K562 (cell line): ENCODE measurements around the gene EPO. TPM values are rescaled to one million over a fixed set of nuclear protein-coding genes. Genes with fewer than 3 reads are reported as not detected.

Experiments
- CBX2 ChIP-seq: fragments of 200-600 bp; sonication (generic); IDR thresholded peaks from one replicate; pipeline ENCODE4 v1.6.1; 2012; ENCODE audit warnings: mild to moderate bottlenecking, low read length, inconsistent platforms; ENCODE audit not compliant: insufficient read depth, poor library complexity, severe bottlenecking
- EZH2 ChIP-seq: IDR thresholded peaks from 2 replicates; pipeline ENCODE4 v1.6.1; 2012; ENCODE audit warnings: low read depth, mild to moderate bottlenecking, inconsistent platforms, low read length, borderline replicate concordance
- FOXM1 ChIP-seq, 2 experiments: fragments of 450-650 bp in 1 of 2; sonication (generic) in 1 of 2; formaldehyde crosslinking in 1 of 2; IDR thresholded peaks; 2 replicates each; pipeline versions ENCODE4 v1.6.1 to v1.9.0; 2017 to 2022; ENCODE audit warnings: low read depth in 2 of 2, mild to moderate bottlenecking in 2 of 2, missing genetic modification reagents in 1 of 2, moderate library complexity in 1 of 2
- HDGF ChIP-seq: fragments of 450-650 bp; IDR thresholded peaks from 2 replicates; pipeline ENCODE4 v1.6.1; 2016
- KAT2B ChIP-seq: IDR thresholded peaks from one replicate; pipeline ENCODE4 v1.6.1; 2012; ENCODE audit warnings: low read depth, mild to moderate bottlenecking, control low read depth, inconsistent platforms, low read length, moderate library complexity
- KDM5B ChIP-seq: fragments of 200-600 bp; sonication (generic); IDR thresholded peaks from 2 replicates; pipeline ENCODE4 v1.6.1; 2012; ENCODE audit warnings: low read depth, mild to moderate bottlenecking, moderate library complexity, low read length, control low read depth, inconsistent platforms; ENCODE audit not compliant: insufficient replicate concordance
- KHSRP ChIP-seq: fragments of 450-650 bp; IDR thresholded peaks from 2 replicates; pipeline ENCODE4 v1.6.1; 2017
- MBD2 ChIP-seq: sonication (generic); IDR thresholded peaks from 2 replicates; pipeline ENCODE4 v1.6.1; 2016; ENCODE audit warnings: low read depth, borderline replicate concordance
- NRF1 ChIP-seq, 2 experiments: fragments of 450-650 bp; IDR thresholded peaks in 1 of 2; conservative IDR thresholded peaks in 1 of 2; 2 replicates each; pipeline ENCODE4 v1.6.1; 2014; ENCODE audit warnings: mild to moderate bottlenecking in 2 of 2
- PHF8 ChIP-seq: fragments of 200-600 bp; sonication (generic); IDR thresholded peaks from 2 replicates; pipeline ENCODE4 v1.6.1; 2012; ENCODE audit warnings: mixed run types, mild to moderate bottlenecking, inconsistent platforms, low read length, moderate library complexity, borderline replicate concordance
- PTTG1 ChIP-seq: fragments of 450-650 bp; IDR thresholded peaks from 2 replicates; pipeline ENCODE4 v1.6.1; 2016; ENCODE audit warnings: low read depth, mild to moderate bottlenecking, missing genetic modification characterization, missing compliant biosample characterization
- RFX5 ChIP-seq: IDR thresholded peaks from 2 replicates; pipeline ENCODE4 v1.6.1; 2011; ENCODE audit warnings: low read depth, mild to moderate bottlenecking, improper control_type of control experiment, low read length
- TAF7 ChIP-seq: fragments of 450-650 bp; IDR thresholded peaks from 2 replicates; pipeline ENCODE4 v1.6.1; 2016; ENCODE audit warnings: missing genetic modification characterization, missing compliant biosample characterization
- TSC22D4 ChIP-seq: fragments of 450-650 bp; IDR thresholded peaks from 2 replicates; pipeline ENCODE4 v1.6.1; 2016; ENCODE audit warnings: missing genetic modification characterization, missing biosample characterization, control low read depth
- ZBTB1 ChIP-seq: sonication (generic); formaldehyde crosslinking; IDR thresholded peaks from 2 replicates; pipeline ENCODE4 v1.8.1; 2023; ENCODE audit warnings: missing genetic modification reagents, low read depth, mild to moderate bottlenecking, borderline replicate concordance
- ZNF354B ChIP-seq: fragments of 250-450 bp; sonication (Bioruptor Pico); IDR thresholded peaks from 2 replicates; pipeline ENCODE4 v1.4.0; 2020
- ZNF696 ChIP-seq: fragments of 250-450 bp; sonication (Bioruptor Pico); conservative IDR thresholded peaks from 2 replicates; pipeline ENCODE4 v1.4.0; 2020; ENCODE audit warnings: mild to moderate bottlenecking, moderate library complexity
- ZNF780A ChIP-seq: fragments of 250-450 bp; sonication (Bioruptor Pico); IDR thresholded peaks from 2 replicates; pipeline ENCODE4 v1.5.0; 2021; ENCODE audit warnings: mild to moderate bottlenecking
- polyA plus RNA-seq, 8 experiments: library from polyadenylated mRNA; depleted of rRNA in 4 of 8; stranded (reverse) in 5 of 8; unstranded in 3 of 8; fragments of >200 nt; fragmentation: Nextera tagmentation in 2 of 8; fragmentation: Illumina TruSeq in 1 of 8; extraction: Ambion mirVana in 2 of 8; extraction: Trizol in 1 of 8; gene quantifications; 2 replicates each; pipeline versions ENCODE4 v1.2.1 to v1.2.3, GENCODE V29; 2011 to 2014; ENCODE audit warnings: inconsistent platforms in 1 of 8, missing spikeins in 1 of 8
- total RNA-seq, 7 experiments: library from RNA; depleted of rRNA in 6 of 7; stranded (reverse); fragments of >200 nt in 6 of 7; fragmentation: Illumina TruSeq in 2 of 7; extraction: Trizol in 2 of 7; gene quantifications; 2 replicates each; pipeline versions ENCODE4 v1.2.1 to v1.2.3, GENCODE V29; 2011 to 2021; ENCODE audit warnings: low replicate concordance in 1 of 7
- TF ChIP-seq, protein P1 (sequence below): fragments of 250-450 bp; sonication (Bioruptor Pico); IDR thresholded peaks from 2 replicates; pipeline ENCODE4 v1.5.0; 2021; ENCODE audit warnings: mild to moderate bottlenecking, moderate library complexity
- TF ChIP-seq, protein P2 (sequence below): sonication (generic); formaldehyde crosslinking; IDR thresholded peaks from 2 replicates; pipeline ENCODE4 v1.8.0; 2022; ENCODE audit warnings: mild to moderate bottlenecking, missing genetic modification reagents
- TF ChIP-seq, protein P3 (sequence below): IDR thresholded peaks from 2 replicates; pipeline ENCODE4 v1.6.1; 2014; ENCODE audit warnings: antibody characterized with exemption

EPO gene
- total and polyA plus RNA-seq, 9 of the 15 experiments (the other 6 are each of a cell fraction or from before 2014, with no cell fraction given), result 0.06 to 0.41 (median 0.07) TPM; not detected in 6

- no peak for TF ChIP-seq MBD2
- no peak for TF ChIP-seq ZNF354B (CRISPR knock-in tag)
- TF ChIP-seq PHF8, result peak; percentile 64; the same call in 1 of the 2 replicates
- TF ChIP-seq, protein P1, sequence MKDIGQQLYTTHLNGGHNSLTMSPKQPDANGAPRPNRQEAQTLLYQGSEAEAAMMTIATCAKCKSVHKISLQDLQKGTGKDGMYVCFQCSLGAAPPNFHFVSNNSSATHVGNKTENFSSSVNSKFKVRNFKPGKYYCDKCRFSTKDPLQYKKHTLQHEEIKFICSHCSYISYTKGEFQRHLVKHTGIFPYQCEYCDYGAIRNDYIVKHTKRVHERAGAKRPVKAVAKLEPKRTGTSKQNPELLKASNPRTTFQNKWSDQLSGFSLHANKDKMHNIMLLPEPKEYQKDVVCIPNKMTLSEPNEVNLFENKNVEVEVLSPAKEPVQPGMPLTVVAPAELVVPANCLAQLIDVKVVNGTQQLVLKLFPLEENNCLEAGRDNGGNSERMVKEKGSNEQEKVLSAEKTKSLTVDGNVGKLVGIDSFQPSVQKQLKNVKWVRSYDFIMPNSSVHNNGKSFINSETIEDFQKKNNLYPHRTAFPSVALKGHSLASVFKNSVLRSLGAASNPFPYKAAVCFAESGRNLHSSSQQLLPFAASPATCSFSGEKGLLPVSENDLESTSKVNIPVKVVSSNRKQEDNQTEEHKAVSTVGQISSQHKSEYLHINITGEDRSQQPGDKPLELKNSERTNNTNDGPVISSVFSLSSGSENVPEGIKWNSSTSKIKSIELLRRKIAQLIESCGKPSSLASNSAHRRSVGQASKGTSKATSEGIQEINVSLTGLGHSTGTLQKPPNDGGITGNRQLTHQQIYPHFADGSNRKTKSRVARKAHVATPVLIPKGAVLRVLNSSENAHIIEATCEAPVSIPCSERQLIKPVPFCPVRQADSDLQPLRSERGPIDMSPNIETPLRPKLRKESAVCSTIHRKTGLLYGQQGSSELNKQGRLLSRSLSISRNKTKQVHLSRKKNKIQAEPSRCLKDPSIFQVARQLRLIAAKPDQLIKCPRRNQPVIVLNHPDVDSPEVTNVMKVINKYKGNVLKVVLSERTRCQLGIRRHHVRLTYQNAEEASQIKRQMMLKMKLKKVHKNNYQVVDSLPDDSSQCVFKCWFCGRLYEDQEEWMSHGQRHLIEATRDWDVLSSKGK (CRISPR knock-in tag), result no peak
- no peak for TF ChIP-seq NRF1 (conservative IDR thresholded peaks at IDR 0.05 in 1 of 2, IDR thresholded peaks at IDR 0.05 in 1 of 2)
- TF ChIP-seq TSC22D4 (tag), result no peak
- TF ChIP-seq KHSRP, result no peak
- no peak for TF ChIP-seq ZNF780A (CRISPR knock-in tag)
- TF ChIP-seq, protein P2, sequence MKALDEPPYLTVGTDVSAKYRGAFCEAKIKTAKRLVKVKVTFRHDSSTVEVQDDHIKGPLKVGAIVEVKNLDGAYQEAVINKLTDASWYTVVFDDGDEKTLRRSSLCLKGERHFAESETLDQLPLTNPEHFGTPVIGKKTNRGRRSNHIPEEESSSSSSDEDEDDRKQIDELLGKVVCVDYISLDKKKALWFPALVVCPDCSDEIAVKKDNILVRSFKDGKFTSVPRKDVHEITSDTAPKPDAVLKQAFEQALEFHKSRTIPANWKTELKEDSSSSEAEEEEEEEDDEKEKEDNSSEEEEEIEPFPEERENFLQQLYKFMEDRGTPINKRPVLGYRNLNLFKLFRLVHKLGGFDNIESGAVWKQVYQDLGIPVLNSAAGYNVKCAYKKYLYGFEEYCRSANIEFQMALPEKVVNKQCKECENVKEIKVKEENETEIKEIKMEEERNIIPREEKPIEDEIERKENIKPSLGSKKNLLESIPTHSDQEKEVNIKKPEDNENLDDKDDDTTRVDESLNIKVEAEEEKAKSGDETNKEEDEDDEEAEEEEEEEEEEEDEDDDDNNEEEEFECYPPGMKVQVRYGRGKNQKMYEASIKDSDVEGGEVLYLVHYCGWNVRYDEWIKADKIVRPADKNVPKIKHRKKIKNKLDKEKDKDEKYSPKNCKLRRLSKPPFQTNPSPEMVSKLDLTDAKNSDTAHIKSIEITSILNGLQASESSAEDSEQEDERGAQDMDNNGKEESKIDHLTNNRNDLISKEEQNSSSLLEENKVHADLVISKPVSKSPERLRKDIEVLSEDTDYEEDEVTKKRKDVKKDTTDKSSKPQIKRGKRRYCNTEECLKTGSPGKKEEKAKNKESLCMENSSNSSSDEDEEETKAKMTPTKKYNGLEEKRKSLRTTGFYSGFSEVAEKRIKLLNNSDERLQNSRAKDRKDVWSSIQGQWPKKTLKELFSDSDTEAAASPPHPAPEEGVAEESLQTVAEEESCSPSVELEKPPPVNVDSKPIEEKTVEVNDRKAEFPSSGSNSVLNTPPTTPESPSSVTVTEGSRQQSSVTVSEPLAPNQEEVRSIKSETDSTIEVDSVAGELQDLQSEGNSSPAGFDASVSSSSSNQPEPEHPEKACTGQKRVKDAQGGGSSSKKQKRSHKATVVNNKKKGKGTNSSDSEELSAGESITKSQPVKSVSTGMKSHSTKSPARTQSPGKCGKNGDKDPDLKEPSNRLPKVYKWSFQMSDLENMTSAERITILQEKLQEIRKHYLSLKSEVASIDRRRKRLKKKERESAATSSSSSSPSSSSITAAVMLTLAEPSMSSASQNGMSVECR, result peak; percentile 5
- no peak for TF ChIP-seq KAT2B
- no peak for TF ChIP-seq TAF7
- no peak for TF ChIP-seq KDM5B
- TF ChIP-seq EZH2, result no peak
- no peak for TF ChIP-seq HDGF
- no peak for TF ChIP-seq ZNF696 (CRISPR knock-in tag)
- TF ChIP-seq FOXM1 (IDR thresholded peaks at IDR 0.05; ENCODE audit: low read depth), result no peak
- no peak for TF ChIP-seq FOXM1 (CRISPR knock-in tag; IDR thresholded peaks at IDR 0.05; ENCODE audit: low read depth)
- TF ChIP-seq PTTG1 (tag), result no peak
- no peak for TF ChIP-seq ZBTB1 (CRISPR knock-in tag)
- TF ChIP-seq, protein P3, sequence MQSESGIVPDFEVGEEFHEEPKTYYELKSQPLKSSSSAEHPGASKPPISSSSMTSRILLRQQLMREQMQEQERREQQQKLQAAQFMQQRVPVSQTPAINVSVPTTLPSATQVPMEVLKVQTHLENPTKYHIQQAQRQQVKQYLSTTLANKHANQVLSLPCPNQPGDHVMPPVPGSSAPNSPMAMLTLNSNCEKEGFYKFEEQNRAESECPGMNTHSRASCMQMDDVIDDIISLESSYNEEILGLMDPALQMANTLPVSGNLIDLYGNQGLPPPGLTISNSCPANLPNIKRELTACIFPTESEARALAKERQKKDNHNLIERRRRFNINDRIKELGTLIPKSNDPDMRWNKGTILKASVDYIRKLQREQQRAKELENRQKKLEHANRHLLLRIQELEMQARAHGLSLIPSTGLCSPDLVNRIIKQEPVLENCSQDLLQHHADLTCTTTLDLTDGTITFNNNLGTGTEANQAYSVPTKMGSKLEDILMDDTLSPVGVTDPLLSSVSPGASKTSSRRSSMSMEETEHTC, result no peak
- no peak for TF ChIP-seq CBX2
- TF ChIP-seq RFX5, result no peak
Observed at GRCh38 chr7:100673942-100674410, 46.3 kb upstream of the EPO start (continued).
